H9 (cell line): ENCODE measurements around the gene PHLDB1. TPM values are rescaled to one million over a fixed set of nuclear protein-coding genes. Genes with fewer than 3 reads are reported as not detected.
A peak's percentile ranks its signal among the peaks of the same experiment; 100 is the strongest.

Experiments
- DNase-seq: peaks from one replicate; pipeline ENCODE4 v3.0.0-alpha.2; 2017
- H2AFZ ChIP-seq: one replicate; pipeline ENCODE4 v1.6.1; 2013; ENCODE audit warnings: mild to moderate bottlenecking, low read length, control low read depth, moderate library complexity
- H2AK5ac ChIP-seq: 2 replicates; pipeline ENCODE4 v1.6.1; 2013; ENCODE audit warnings: low read length, control low read depth, mixed read lengths; ENCODE audit not compliant: insufficient read length
- H2BK120ac ChIP-seq: one replicate; pipeline ENCODE4 v1.6.1; 2013; ENCODE audit warnings: low read depth, mild to moderate bottlenecking, low read length, control low read depth, inconsistent platforms; ENCODE audit not compliant: poor library complexity, severe bottlenecking
- H2BK12ac ChIP-seq: 2 replicates; pipeline ENCODE4 v1.6.1; 2013; ENCODE audit warnings: low read length, control low read depth, mixed read lengths, low read depth; ENCODE audit not compliant: insufficient read length
- H2BK15ac ChIP-seq: 2 replicates; pipeline ENCODE4 v1.6.1; 2013; ENCODE audit warnings: low read depth, low read length, control low read depth
- H2BK20ac ChIP-seq: one replicate; pipeline ENCODE4 v1.6.1; 2013; ENCODE audit warnings: low read depth, mild to moderate bottlenecking, low read length, control low read depth, inconsistent platforms; ENCODE audit not compliant: poor library complexity, severe bottlenecking
- H2BK5ac ChIP-seq: 2 replicates; pipeline ENCODE4 v1.6.1; 2013; ENCODE audit warnings: low read length, control low read depth, mixed read lengths; ENCODE audit not compliant: insufficient read length
- H3K14ac ChIP-seq: 2 replicates; pipeline ENCODE4 v1.6.1; 2013; ENCODE audit warnings: low read length, control low read depth; ENCODE audit not compliant: insufficient read depth
- H3K18ac ChIP-seq: 2 replicates; pipeline ENCODE4 v1.6.1; 2013; ENCODE audit warnings: low read depth, mild to moderate bottlenecking, mixed read lengths, low read length, control low read depth; ENCODE audit not compliant: insufficient read length
- H3K23ac ChIP-seq: 2 replicates; pipeline ENCODE4 v1.6.1; 2013; ENCODE audit warnings: low read length, control low read depth, mixed read lengths, low read depth; ENCODE audit not compliant: insufficient read length
- H3K23me2 ChIP-seq: 2 replicates; pipeline ENCODE4 v1.6.1; 2013; ENCODE audit warnings: low read depth, mild to moderate bottlenecking, mixed read lengths, low read length, control low read depth; ENCODE audit not compliant: insufficient read length, poor library complexity, severe bottlenecking
- H3K27ac ChIP-seq: 2 replicates; pipeline ENCODE4 v1.5.1; 2013; ENCODE audit warnings: low read length, control low read depth, mixed read lengths, low read depth; ENCODE audit not compliant: insufficient read length
- H3K27me3 ChIP-seq: 2 replicates; pipeline ENCODE4 v1.6.1; 2013; ENCODE audit warnings: low read length, control low read depth, inconsistent platforms; ENCODE audit not compliant: insufficient read depth
- H3K4ac ChIP-seq: 2 replicates; pipeline ENCODE4 v1.6.1; 2013; ENCODE audit warnings: low read depth, mild to moderate bottlenecking, control low read depth, inconsistent platforms, low read length, moderate library complexity
- H3K4me1 ChIP-seq: 2 replicates; pipeline ENCODE4 v1.6.1; 2013; ENCODE audit warnings: low read length, control low read depth, inconsistent platforms; ENCODE audit not compliant: insufficient read depth
- H3K4me2 ChIP-seq: 2 replicates; pipeline ENCODE4 v1.6.1; 2013; ENCODE audit warnings: low read length, control low read depth, mixed read lengths; ENCODE audit not compliant: insufficient read length, insufficient read depth
- H3K56ac ChIP-seq: 2 replicates; pipeline ENCODE4 v1.6.1; 2013; ENCODE audit warnings: low read depth, mild to moderate bottlenecking, mixed read lengths, low read length, control low read depth; ENCODE audit not compliant: insufficient read length
- H3K79me1 ChIP-seq: 2 replicates; pipeline ENCODE4 v1.6.1; 2013; ENCODE audit warnings: low read depth, mild to moderate bottlenecking, moderate library complexity, low read length, control low read depth, inconsistent platforms; ENCODE audit not compliant: insufficient read depth, poor library complexity, severe bottlenecking
- H3K79me2 ChIP-seq: 2 replicates; pipeline ENCODE4 v1.6.1; 2013; ENCODE audit warnings: low read length, control low read depth, inconsistent platforms; ENCODE audit not compliant: insufficient read depth
- H3K9ac ChIP-seq: 2 replicates; pipeline ENCODE4 v1.6.1; 2013; ENCODE audit warnings: low read length, control low read depth, mixed read lengths; ENCODE audit not compliant: insufficient read length; ENCODE audit errors: extremely low read depth
- H3K9me3 ChIP-seq: one replicate; pipeline ENCODE4 v1.6.1; 2013; ENCODE audit warnings: low read depth, low read length, inconsistent platforms; ENCODE audit not compliant: control insufficient read depth
- H3T11ph ChIP-seq: one replicate; pipeline ENCODE4 v1.6.1; 2013; ENCODE audit warnings: mild to moderate bottlenecking, low read length, control low read depth, inconsistent platforms
- H4K20me1 ChIP-seq: one replicate; pipeline ENCODE4 v1.6.1; 2013; ENCODE audit not compliant: control insufficient read depth, insufficient read length, insufficient read depth
- H4K5ac ChIP-seq: 2 replicates; pipeline ENCODE4 v1.6.1; 2013; ENCODE audit warnings: low read depth, mild to moderate bottlenecking, mixed read lengths, low read length, control low read depth; ENCODE audit not compliant: insufficient read length
- H4K8ac ChIP-seq: replicated peaks from 2 replicates; pipeline ENCODE4 v1.6.1; 2013; ENCODE audit warnings: low read length, control low read depth, mixed read lengths, low read depth; ENCODE audit not compliant: insufficient read length
- H4K91ac ChIP-seq: 2 replicates; pipeline ENCODE4 v1.6.1; 2013; ENCODE audit warnings: low read depth, mild to moderate bottlenecking, moderate library complexity, mixed read lengths, low read length, control low read depth; ENCODE audit not compliant: insufficient read length
- H3K27ac Mint-ChIP-seq, 3 experiments: 2 replicates in 2 of 3; 3 replicates in 1 of 3; pipeline ENCODE4 v1.8.0; 2020 to 2021; ENCODE audit warnings: mixed read lengths in 3 of 3, mild to moderate bottlenecking in 1 of 3, moderate library complexity in 1 of 3
- H3K27me3 Mint-ChIP-seq: 2 replicates; pipeline ENCODE4 v1.8.0; 2021; ENCODE audit warnings: low read depth, mild to moderate bottlenecking, moderate library complexity, mixed read lengths
- H3K36me3 Mint-ChIP-seq, 3 experiments: 2 replicates in 2 of 3; 3 replicates in 1 of 3; pipeline ENCODE4 v1.8.0; 2020 to 2021; ENCODE audit warnings: low read depth in 3 of 3, mixed read lengths in 3 of 3; ENCODE audit not compliant: insufficient read depth in 1 of 3
- H3K4me1 Mint-ChIP-seq, 2 experiments: 2 replicates each; pipeline ENCODE4 v1.8.0; 2020; ENCODE audit warnings: mixed read lengths in 2 of 2
- H3K4me3 Mint-ChIP-seq, 2 experiments: 2 replicates in 1 of 2; 3 replicates in 1 of 2; pipeline ENCODE4 v1.8.0; 2020 to 2021; ENCODE audit warnings: mild to moderate bottlenecking in 2 of 2, mixed read lengths in 2 of 2, moderate library complexity in 1 of 2
- H3K9me3 Mint-ChIP-seq, 2 experiments: 2 replicates in 1 of 2; 3 replicates in 1 of 2; pipeline ENCODE4 v1.8.0; 2020; ENCODE audit warnings: mild to moderate bottlenecking in 2 of 2, mixed read lengths in 2 of 2, moderate library complexity in 1 of 2
- CTCF ChIP-seq: fragments of 200-600 bp; sonication (generic); conservative IDR thresholded peaks from 3 replicates; pipeline ENCODE4 v1.8.0; 2021; ENCODE audit warnings: antibody characterized with exemption, mild to moderate bottlenecking
- WGBS: extraction: QIAGEN DNeasy Blood & Tissue Kit; methylation state at CpG from one replicate; pipeline ENCODE4 v1.1.7; 2013; ENCODE audit warnings: missing lambda C conversion rate, low lambda C conversion rate, mixed read lengths; ENCODE audit not compliant: insufficient read length; ENCODE audit errors: extremely low coverage; 5-methylcytosine and 5-hydroxymethylcytosine counted together
- total RNA-seq: library from RNA; stranded (reverse); gene quantifications from 2 replicates; pipeline ENCODE4 v1.2.1, GENCODE V29; 2021

The PHLDB1 gene
- total RNA-seq, 1 experiment from 2014 or later: 56.0 TPM

DNA sequence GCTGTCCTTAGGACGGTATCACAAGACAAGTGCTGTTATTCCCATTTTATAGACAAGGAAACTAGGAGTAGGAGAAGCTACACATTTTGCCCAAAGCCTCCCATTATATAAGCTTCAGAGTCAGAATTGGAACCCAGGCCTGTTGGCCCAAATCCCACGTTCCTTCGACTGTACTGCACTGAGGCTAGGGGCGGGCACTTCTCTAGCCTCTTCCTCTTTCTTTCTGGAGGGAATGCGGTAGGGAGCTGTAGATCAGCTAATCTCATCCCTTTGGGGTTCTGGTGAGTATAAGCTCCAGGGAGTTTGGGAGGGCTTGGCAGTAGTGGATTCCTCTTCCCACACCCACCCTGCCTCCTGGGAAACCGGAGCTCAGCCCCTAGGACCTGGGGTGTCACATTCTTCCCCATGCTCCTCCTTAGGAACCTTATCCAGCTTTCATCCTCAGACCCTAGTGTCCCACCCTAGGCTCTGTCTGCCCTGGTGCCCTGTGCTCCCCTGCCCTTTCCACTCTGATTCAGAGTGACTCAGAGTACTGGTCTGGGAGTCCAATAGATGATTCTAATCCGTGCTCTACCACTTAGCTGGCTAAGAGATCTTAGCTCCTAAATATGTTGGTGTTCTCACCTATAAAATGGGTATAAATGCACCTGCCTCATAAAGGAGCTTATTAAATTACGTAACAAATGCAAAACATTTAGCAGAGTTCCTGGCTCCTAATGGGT is 29.3 kb downstream of the PHLDB1 start:
- Histone ChIP-seq H3K9ac (no peak overlapping the region), H3K23me2 (peaks cover 3% of the 10 kb centered on the region), H2BK5ac (no peak overlapping the region), H3K18ac (no peak overlapping the region), H2AFZ (no peak overlapping the region), H3K79me2 (no peaks in the 10 kb centered on the region), H3K4me1 (peaks cover 12% of the 10 kb centered on the region; the same call in 1 of the 2 replicates), H3K27me3 (no peaks in the 10 kb centered on the region), H3K79me1 (no peaks in the 10 kb centered on the region), H2BK20ac (no peak overlapping the region), H3K14ac (no peak overlapping the region), H2BK15ac (no peak overlapping the region), H3K27ac (no peak overlapping the region), H2AK5ac (no peak overlapping the region), H4K20me1 (no peaks in the 10 kb centered on the region), H2BK12ac (no peak overlapping the region), H4K5ac (no peak overlapping the region), H3T11ph (no peak overlapping the region), H3K9me3 (no peaks in the 10 kb centered on the region), H4K8ac (no peak overlapping the region), H3K4ac (no peak overlapping the region), H3K23ac (no peak overlapping the region), H3K4me2 (no peak overlapping the region), H4K91ac (no peak overlapping the region), H3K56ac (no peak overlapping the region), H2BK120ac (no peak overlapping the region)
- Mint-ChIP-seq H3K27ac (no peak overlapping the region), H3K4me3 (peak overlapping the region in 1 of 2 experiments; percentile 79; a peak in 2 of 5 replicates), H3K4me1 (peaks cover 24 to 37% of the 10 kb centered on the region in 2 experiments), H3K36me3 (peaks cover 29 to 58% (median 53%) of the 10 kb centered on the region in 3 experiments), H3K9me3 (no peaks in the 10 kb centered on the region), H3K27me3 (no peaks in the 10 kb centered on the region)
- no peak for DNase-seq
- WGBS: no CpG with 5 or more reads among the region's 8 CpGs
- no peak for TF ChIP-seq CTCF
